ENCODE data around the gene IL17RC. TPM values are rescaled to one million over a fixed set of nuclear protein-coding genes. Genes with fewer than 3 reads are reported as not detected.

Gene IL17RC
- total RNA-seq, 1 experiment from 2014 or later: 6.8 TPM

GRCh38 chr3:9914011-9914410 lies 2.9 kb upstream of the IL17RC start:
- Histone ChIP-seq H3K23me2 (ENCODE audit: insufficient read length, low read depth, low read length, poor library complexity, severe bottlenecking) (peaks cover 15% of the 10 kb centered on the region), H3K56ac (ENCODE audit: insufficient read length, low read depth, low read length) (no peak overlapping the region), H2BK15ac (ENCODE audit: low read depth, low read length) (no peak overlapping the region), H4K8ac (replicated peaks; ENCODE audit: insufficient read length, low read depth, low read length) (no peak overlapping the region), H2BK12ac (ENCODE audit: insufficient read length, low read depth, low read length) (no peak overlapping the region), H2AFZ (ENCODE audit: low read length) (no peak overlapping the region), H3K4me2 (ENCODE audit: insufficient read depth, insufficient read length, low read length) (no peak overlapping the region), H4K20me1 (ENCODE audit: control insufficient read depth, insufficient read depth, insufficient read length) (no peaks in the 10 kb centered on the region), H3K79me1 (ENCODE audit: insufficient read depth, low read depth, low read length, poor library complexity, severe bottlenecking) (no peaks in the 10 kb centered on the region), H3K4ac (ENCODE audit: low read depth, low read length) (no peak overlapping the region), H2BK20ac (ENCODE audit: low read depth, low read length, poor library complexity, severe bottlenecking) (no peak overlapping the region), H3K23ac (ENCODE audit: insufficient read length, low read depth, low read length) (no peak overlapping the region), H4K91ac (ENCODE audit: insufficient read length, low read depth, low read length) (no peak overlapping the region), H3K9me3 (ENCODE audit: control insufficient read depth, low read depth, low read length) (no peaks in the 10 kb centered on the region), H3K18ac (ENCODE audit: insufficient read length, low read depth, low read length) (no peak overlapping the region), H3K79me2 (ENCODE audit: insufficient read depth, low read length) (no peaks in the 10 kb centered on the region), H3K9ac (ENCODE audit: extremely low read depth, insufficient read length, low read length) (no peak overlapping the region), H3K27ac (ENCODE audit: insufficient read length, low read depth, low read length) (no peak overlapping the region), H3T11ph (ENCODE audit: low read length) (no peak overlapping the region), H3K4me1 (ENCODE audit: insufficient read depth, low read length) (peaks cover 4% of the 10 kb centered on the region; the same call in 1 of the 2 replicates), H4K5ac (ENCODE audit: insufficient read length, low read depth, low read length) (no peak overlapping the region), H2BK120ac (ENCODE audit: low read depth, low read length, poor library complexity, severe bottlenecking) (no peak overlapping the region), H2BK5ac (ENCODE audit: insufficient read length, low read length) (no peak overlapping the region), H3K27me3 (ENCODE audit: insufficient read depth, low read length) (no peaks in the 10 kb centered on the region; the same call in 1 of the 2 replicates), H2AK5ac (ENCODE audit: insufficient read length, low read length) (no peak overlapping the region), H3K14ac (ENCODE audit: insufficient read depth, low read length) (no peak overlapping the region)
- Mint-ChIP-seq H3K27me3 (ENCODE audit: low read depth) (peaks cover 17% of the 10 kb centered on the region), H3K27ac (no peak overlapping the region), H3K4me3 (no peak overlapping the region), H3K9me3 (no peaks in the 10 kb centered on the region; a peak in 2 of 5 replicates), H3K4me1 (peaks cover 15 to 27% of the 10 kb centered on the region in 2 experiments), H3K36me3 (ENCODE audit: insufficient read depth in 1 of 3, low read depth in 3 of 3) (peaks cover 0 to 5% (median 0%) of the 10 kb centered on the region in 3 experiments; a peak in 1 of 7 replicates)
- no peak for TF ChIP-seq CTCF (conservative IDR thresholded peaks at IDR 0.05)
- DNase-seq: no peak
- WGBS (ENCODE audit: extremely low coverage, insufficient read length, low lambda C conversion rate): no CpG with 5 or more reads among the region's 1 CpG

Measured in H9 (cell line).